ENCODE data around the gene ANXA8. TPM values are rescaled to one million over a fixed set of nuclear protein-coding genes. Genes with fewer than 3 reads are reported as not detected.

Gene ANXA8
- total RNA-seq, 1 donor from 2014 or later = not detected

DNA sequence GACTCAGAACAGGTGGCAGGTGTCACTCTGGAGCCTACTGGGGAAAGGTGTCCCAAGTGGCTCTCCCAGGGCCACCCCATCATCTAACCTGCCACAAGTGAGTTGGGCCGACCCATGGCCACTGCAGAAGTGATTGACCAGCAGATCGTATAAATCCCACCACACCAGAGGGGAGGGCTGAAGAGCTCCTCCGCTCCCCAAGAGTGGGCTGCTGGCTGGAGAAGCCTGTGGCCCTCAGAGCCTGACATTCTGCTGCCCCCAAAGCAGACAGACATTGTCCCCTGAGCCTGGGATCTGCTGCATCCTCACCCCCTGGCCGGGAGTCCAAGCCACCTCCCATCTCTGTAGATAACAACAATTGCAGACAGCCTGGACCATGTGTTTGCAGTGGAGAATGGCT lies 36.7 kb downstream of the ANXA8 start:
- Mint-ChIP-seq H3K27me3 (peaks cover under 1% of the 10 kb centered on the region), H3K9me3 (peaks cover 6% of the 10 kb centered on the region), H3K27ac (no peak overlapping the region), H3K36me3 (ENCODE audit: low read depth) (no peaks in the 10 kb centered on the region), H3K4me1 (peaks cover 2% of the 10 kb centered on the region), H3K4me3 (no peak overlapping the region)
- DNase-seq = no peak
- intact Hi-C loops (cut with micrococcal nuclease) = no loop called here

DNA sequence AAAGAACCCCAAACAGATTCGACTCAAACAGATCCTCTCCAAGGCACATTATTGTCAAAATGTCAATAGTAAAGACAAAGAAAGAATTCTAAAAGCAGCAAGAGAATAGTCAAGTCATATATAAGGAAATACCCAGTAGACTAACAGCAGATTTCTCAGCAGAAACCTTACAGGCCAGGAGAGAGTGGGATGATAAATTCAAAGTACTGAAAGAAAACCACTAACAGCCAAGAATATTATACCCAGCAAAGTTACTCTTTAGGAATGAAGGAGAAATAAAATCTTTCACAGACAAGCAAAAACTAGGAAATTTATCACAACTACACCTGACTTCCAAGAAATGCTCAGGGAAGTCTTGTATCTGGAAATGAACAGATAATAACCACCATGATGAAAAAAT lies 38.2 kb downstream of the ANXA8 start:
- H3K27ac Mint-ChIP-seq = no peak overlapping the region
- no peak overlapping the region for H3K4me3 Mint-ChIP-seq
- intact Hi-C loops (cut with micrococcal nuclease) = no loop called here
- H3K27me3 Mint-ChIP-seq = peaks cover 5% of the 10 kb centered on the region
- no peak for DNase-seq
- H3K36me3 Mint-ChIP-seq (ENCODE audit: low read depth) = no peaks in the 10 kb centered on the region
- peaks cover 2% of the 10 kb centered on the region for H3K4me1 Mint-ChIP-seq
- H3K9me3 Mint-ChIP-seq = peaks cover 6% of the 10 kb centered on the region

DNA sequence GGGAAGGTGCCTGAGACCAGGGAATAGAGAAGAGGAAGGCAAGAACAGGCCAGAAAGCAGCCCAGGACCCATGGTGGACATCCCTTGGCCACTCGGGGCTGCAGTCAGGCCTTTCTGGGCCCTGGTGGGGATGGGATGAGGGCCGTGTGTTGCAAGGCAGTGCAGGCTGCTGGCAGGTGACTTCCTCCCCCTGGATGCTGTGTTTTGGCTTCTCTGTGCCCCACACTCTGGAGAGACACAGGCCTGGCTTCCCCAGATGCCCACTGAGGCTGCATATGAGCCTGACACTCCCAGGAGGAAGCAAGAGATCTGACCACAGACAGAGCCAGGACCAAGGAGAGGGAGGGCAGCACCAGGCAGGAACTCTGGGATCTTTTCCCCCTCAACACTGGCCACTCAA lies 39.9 kb downstream of the ANXA8 start:
- H3K27me3 Mint-ChIP-seq = peaks cover 9% of the 10 kb centered on the region
- H3K4me3 Mint-ChIP-seq = no peak overlapping the region
- H3K4me1 Mint-ChIP-seq = peaks cover 2% of the 10 kb centered on the region
- no peak for DNase-seq
- H3K9me3 Mint-ChIP-seq = peaks cover 6% of the 10 kb centered on the region
- intact Hi-C loops (cut with micrococcal nuclease) = no loop called here
- H3K36me3 Mint-ChIP-seq (ENCODE audit: low read depth) = no peaks in the 10 kb centered on the region
- H3K27ac Mint-ChIP-seq = no peak overlapping the region

DNA sequence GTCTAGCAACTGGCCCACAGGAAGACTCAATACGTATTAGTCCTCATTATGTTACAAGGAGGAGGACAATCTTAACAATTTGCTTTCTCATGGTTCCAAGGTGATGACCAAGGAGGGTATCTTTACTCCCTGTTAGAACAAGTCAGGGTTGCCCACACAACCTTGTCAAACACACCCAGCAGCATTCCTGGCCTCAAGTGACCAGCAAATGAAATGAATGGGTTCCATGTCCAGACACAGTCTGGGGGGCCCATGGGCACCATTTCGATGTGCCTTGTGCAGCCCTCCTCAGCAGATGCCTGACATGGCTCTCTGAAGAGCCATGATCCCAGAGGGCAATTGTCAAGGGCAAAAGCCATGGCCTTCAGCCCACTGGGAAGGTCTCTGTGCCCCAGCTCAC lies 40.8 kb downstream of the ANXA8 start:
- peaks cover 9% of the 10 kb centered on the region for H3K27me3 Mint-ChIP-seq
- H3K9me3 Mint-ChIP-seq = peaks cover 6% of the 10 kb centered on the region
- intact Hi-C loops (cut with micrococcal nuclease) = no loop called here
- no peak for DNase-seq
- H3K36me3 Mint-ChIP-seq (ENCODE audit: low read depth) = no peaks in the 10 kb centered on the region
- H3K4me1 Mint-ChIP-seq = no peaks in the 10 kb centered on the region
- no peak overlapping the region for H3K4me3 Mint-ChIP-seq
- H3K27ac Mint-ChIP-seq = no peak overlapping the region

DNA sequence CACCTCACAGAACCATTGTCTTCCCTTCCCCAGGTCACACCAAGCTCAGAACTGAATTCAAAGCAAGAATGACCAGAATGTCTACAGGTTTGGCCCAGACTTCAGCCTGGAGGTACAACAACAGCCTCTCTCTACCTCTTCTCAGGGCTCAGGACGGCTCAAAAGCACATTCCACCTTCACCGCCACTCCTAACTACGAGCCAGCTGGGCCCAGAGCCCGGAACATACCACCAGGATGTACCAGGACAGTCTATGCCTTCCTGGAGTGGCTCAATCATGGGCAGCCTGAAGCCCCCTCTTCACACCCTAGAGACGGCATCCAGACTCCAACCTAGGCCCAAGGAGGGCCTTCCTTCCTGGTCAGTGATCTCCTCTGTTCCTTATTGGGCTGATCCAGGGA lies 41.6 kb downstream of the ANXA8 start:
- H3K4me1 Mint-ChIP-seq = no peaks in the 10 kb centered on the region
- H3K4me3 Mint-ChIP-seq = no peak overlapping the region
- DNase-seq = no peak
- peaks cover 11% of the 10 kb centered on the region for H3K27me3 Mint-ChIP-seq
- H3K9me3 Mint-ChIP-seq = peaks cover 6% of the 10 kb centered on the region
- intact Hi-C loops (cut with micrococcal nuclease) = no loop called here
- H3K36me3 Mint-ChIP-seq (ENCODE audit: low read depth) = no peaks in the 10 kb centered on the region
- no peak overlapping the region for H3K27ac Mint-ChIP-seq

DNA sequence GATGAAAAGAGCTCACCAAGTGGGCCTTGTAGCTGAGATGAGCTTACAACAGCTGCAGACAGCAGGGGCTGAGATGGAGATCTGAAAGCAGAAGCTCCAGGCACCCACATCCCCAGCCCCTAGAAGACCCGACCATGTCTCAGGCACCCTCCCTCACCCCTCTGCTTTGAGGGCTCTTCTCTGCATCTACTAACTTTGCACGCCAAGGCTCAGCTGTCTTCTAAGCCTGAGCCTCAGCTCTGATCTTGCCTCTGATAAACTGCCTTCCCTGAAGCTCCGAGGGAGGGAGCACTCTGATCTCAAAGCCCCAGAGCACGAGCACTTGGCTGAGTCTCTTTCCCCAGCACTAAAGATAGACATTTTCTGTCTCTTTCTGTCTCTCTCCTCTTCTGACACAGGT lies 42.0 kb downstream of the ANXA8 start:
- Mint-ChIP-seq H3K27ac (no peak overlapping the region), H3K4me1 (no peaks in the 10 kb centered on the region), H3K36me3 (ENCODE audit: low read depth) (no peaks in the 10 kb centered on the region), H3K9me3 (peaks cover 6% of the 10 kb centered on the region), H3K4me3 (no peak overlapping the region), H3K27me3 (peaks cover 11% of the 10 kb centered on the region)
- intact Hi-C loops (cut with micrococcal nuclease) = no loop called here
- no peak for DNase-seq

DNA sequence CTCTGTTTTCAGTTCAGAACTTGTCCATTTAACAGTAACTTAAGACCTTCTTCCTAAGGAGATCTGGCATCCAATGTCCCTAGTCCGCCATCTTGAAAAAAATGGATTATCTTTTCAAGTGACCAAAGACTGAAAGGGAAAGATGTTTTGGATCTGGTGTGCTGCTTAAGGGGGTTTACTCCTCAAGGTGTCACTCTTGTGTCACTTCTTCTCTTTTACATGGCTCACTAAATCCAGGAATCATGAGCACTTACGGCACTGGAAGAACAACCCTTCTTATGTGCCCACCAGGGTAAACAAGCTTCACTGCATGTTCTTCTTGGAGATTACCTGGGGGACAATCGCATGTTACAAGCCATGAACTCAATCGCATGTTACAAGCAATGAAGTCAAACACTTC lies 43.7 kb downstream of the ANXA8 start:
- DNase-seq = no peak
- Mint-ChIP-seq H3K36me3 (ENCODE audit: low read depth) (no peaks in the 10 kb centered on the region), H3K27me3 (peaks cover 24% of the 10 kb centered on the region), H3K9me3 (peaks cover 2% of the 10 kb centered on the region), H3K27ac (no peak overlapping the region), H3K4me3 (no peak overlapping the region), H3K4me1 (no peaks in the 10 kb centered on the region)
- intact Hi-C loops (cut with micrococcal nuclease) = no loop called here

DNA sequence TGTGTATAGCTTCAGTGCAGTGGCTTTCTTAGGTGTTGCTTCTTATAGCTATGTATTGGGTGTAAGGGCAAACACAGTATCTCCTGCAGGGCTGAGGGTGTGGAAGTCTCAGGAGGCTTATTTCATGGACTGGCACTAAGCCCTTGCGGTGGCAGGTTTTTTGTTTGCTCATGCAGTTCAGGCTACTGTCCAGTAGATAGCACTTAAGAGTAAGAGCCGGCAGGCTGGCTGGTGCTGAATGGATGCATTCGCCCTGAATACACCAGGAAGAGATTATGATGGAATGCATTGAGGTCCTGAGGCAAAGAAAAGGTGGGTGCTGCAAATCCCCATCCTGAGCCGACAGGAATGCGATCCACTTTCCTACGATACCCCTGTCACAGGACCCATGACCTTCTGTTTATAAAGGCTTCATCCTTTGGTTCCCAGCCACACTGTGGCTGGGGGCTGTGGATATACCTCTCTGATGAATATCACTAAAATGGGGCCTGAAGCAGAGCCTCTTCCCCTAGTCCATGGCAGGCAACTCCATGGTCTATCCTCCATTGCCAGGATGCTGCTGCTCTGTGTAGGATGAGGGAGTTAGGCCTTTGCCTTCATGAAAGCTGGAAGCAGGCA lies 44.9 kb downstream of the ANXA8 start:
- H3K4me1 Mint-ChIP-seq = no peaks in the 10 kb centered on the region
- H3K27ac Mint-ChIP-seq = no peak overlapping the region
- no peaks in the 10 kb centered on the region for H3K36me3 Mint-ChIP-seq (ENCODE audit: low read depth)
- no peaks in the 10 kb centered on the region for H3K9me3 Mint-ChIP-seq
- H3K4me3 Mint-ChIP-seq = no peak overlapping the region
- DNase-seq = no peak
- intact Hi-C loops (cut with micrococcal nuclease) = no loop called here
- H3K27me3 Mint-ChIP-seq = peaks cover 25% of the 10 kb centered on the region

DNA sequence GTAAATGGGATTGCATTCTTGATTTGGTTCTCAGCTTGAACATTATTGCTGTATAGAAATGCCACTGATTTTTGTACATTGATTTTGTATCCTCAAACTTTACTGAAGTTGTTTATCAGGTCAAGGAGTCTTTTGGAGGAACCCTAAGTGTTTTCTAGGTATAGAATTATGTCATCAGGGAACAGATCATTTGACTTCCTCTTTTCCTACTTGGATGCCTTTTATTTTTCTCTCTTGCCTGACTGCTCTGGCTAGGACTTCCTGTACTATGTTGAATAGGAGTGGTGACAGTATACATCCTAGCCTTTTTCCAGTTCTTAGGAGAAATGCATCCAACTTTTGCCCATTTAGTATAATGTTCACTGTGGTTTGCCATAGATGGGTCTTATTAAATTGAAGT lies 48.8 kb downstream of the ANXA8 start:
- no peak for DNase-seq
- Mint-ChIP-seq H3K36me3 (ENCODE audit: low read depth) (no peaks in the 10 kb centered on the region), H3K4me1 (no peaks in the 10 kb centered on the region), H3K4me3 (no peak overlapping the region), H3K27me3 (peaks cover 38% of the 10 kb centered on the region), H3K9me3 (no peaks in the 10 kb centered on the region), H3K27ac (no peak overlapping the region)
- intact Hi-C loops (cut with micrococcal nuclease) = no loop called here

DNA sequence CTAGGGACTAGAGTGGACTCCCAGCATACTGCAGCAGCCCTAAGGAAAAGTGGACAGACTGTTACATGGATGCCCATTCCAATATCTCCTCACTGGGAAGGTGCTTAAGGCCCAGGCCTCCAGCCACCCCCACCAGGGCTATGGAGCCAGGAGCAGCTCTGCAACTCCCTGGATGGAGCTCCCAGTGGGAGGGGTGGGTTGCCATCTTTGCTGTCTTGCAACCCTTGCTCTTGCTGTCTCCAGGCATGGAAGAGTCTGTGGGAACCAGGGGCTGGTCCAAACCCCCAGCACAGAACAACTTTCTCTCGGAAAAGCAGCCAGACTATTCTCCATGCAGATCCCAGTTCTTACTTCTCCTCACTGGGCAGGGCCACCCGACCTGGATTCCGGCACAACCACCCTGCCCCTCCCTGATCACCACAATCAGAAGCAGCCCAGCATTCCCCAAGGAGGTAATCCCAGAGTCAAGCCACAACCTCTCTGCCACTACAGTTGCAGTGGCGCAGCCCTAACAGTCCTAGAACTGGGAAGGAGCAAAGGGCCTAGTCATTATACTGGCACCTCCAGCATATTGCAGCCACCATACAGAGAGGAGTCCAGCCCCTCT lies 58.0 kb downstream of the ANXA8 start:
- H3K9me3 Mint-ChIP-seq = no peaks in the 10 kb centered on the region
- no peak overlapping the region for H3K27ac Mint-ChIP-seq
- no peak for DNase-seq
- no peaks in the 10 kb centered on the region for H3K4me1 Mint-ChIP-seq
- no peaks in the 10 kb centered on the region for H3K36me3 Mint-ChIP-seq (ENCODE audit: low read depth)
- H3K4me3 Mint-ChIP-seq = no peak overlapping the region
- peaks cover 18% of the 10 kb centered on the region for H3K27me3 Mint-ChIP-seq
- intact Hi-C loops (cut with micrococcal nuclease) = no loop called here

DNA sequence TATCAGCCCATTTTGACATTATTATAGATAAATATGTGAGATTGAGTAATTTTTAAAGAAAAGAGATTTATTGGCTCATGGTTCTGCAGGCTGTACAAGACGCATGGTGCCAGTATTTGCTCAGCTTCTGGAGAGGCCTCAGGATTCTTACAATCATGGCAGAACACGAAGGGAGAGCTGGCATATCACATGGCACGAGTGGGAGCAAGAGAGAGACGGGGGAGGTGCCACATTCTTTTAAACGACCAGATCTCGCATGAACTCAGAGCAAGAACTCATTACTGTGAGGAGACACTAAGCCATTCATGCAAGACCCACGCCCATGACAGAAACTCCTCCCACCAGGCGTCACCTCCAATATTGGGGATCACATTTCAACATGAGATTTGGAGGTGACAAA lies 59.7 kb downstream of the ANXA8 start:
- intact Hi-C loops (cut with micrococcal nuclease) = no loop called here
- Mint-ChIP-seq H3K4me1 (no peaks in the 10 kb centered on the region), H3K27me3 (peaks cover 9% of the 10 kb centered on the region), H3K36me3 (ENCODE audit: low read depth) (no peaks in the 10 kb centered on the region), H3K27ac (no peak overlapping the region), H3K4me3 (no peak overlapping the region), H3K9me3 (no peaks in the 10 kb centered on the region)
- DNase-seq = no peak

DNA sequence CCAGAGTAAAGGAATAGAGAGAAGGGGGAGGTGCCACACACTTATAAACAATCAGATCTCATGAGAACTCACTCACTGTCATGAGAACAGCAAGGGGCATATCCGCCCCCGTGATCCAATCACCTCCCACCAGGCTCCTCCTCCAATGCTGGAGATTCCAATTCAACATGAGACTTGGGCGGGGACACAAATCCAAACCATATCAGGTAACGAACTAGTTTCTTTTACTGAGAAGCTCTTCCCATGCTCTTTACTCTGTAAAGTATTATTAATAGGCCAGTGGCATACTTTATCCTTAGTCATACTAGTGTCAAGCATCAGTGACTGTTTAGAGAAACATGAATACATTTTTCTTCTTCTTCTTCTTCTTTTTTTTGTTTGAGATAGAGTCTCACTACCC lies 60.4 kb downstream of the ANXA8 start:
- H3K36me3 Mint-ChIP-seq (ENCODE audit: low read depth) = no peaks in the 10 kb centered on the region
- H3K4me1 Mint-ChIP-seq = no peaks in the 10 kb centered on the region
- no peak for DNase-seq
- intact Hi-C loops (cut with micrococcal nuclease) = no loop called here
- no peak overlapping the region for H3K4me3 Mint-ChIP-seq
- no peaks in the 10 kb centered on the region for H3K9me3 Mint-ChIP-seq
- no peak overlapping the region for H3K27ac Mint-ChIP-seq
- peaks cover 3% of the 10 kb centered on the region for H3K27me3 Mint-ChIP-seq

DNA sequence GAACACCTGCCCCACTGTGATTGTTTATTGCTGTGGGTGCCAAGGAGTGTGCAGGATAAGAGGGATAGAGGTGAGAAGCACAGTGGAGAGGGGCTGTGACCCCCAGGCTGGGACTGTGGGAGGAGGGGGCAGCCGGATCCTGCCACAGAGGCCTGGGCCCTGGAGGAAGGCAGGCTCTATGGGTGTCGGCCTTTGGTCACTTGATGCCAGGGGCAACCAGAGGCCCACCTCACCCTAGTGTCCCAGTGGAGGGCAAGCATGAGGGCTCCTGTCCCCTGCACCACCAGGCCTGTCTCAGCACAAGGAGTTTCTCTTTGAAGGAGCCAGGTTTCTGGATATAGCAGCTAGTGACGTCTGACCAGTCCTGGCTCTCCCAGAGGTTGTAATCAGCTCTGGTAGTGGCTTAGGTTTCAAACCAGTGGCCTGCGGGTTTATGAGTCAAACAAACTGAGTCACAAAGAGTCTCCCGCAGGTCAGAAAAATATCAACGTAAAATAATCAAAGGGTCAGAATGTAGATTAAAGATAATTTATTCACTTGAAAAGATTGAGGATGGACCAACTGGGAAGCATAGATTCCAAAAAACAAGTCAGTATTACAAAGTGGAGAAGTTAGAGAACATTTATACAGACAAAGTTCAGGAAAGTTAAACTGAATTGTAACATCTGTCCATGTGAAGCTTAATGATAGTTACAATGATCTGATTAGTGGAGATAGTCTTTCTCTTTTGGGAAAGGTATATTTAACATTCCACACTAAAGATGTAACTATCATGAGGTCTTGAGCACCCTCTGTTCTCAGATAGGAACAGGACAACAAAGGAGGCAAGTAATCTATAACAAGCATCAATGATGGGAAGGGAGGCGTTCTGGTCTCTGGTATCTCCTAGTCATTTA lies 62.6 kb downstream of the ANXA8 start:
- intact Hi-C loops (cut with micrococcal nuclease) = no loop called here
- no peak overlapping the region for H3K4me3 Mint-ChIP-seq
- no peak overlapping the region for H3K27ac Mint-ChIP-seq
- H3K9me3 Mint-ChIP-seq = no peaks in the 10 kb centered on the region
- no peaks in the 10 kb centered on the region for H3K4me1 Mint-ChIP-seq
- no peaks in the 10 kb centered on the region for H3K36me3 Mint-ChIP-seq (ENCODE audit: low read depth)
- no peaks in the 10 kb centered on the region for H3K27me3 Mint-ChIP-seq
- DNase-seq = no peak

DNA sequence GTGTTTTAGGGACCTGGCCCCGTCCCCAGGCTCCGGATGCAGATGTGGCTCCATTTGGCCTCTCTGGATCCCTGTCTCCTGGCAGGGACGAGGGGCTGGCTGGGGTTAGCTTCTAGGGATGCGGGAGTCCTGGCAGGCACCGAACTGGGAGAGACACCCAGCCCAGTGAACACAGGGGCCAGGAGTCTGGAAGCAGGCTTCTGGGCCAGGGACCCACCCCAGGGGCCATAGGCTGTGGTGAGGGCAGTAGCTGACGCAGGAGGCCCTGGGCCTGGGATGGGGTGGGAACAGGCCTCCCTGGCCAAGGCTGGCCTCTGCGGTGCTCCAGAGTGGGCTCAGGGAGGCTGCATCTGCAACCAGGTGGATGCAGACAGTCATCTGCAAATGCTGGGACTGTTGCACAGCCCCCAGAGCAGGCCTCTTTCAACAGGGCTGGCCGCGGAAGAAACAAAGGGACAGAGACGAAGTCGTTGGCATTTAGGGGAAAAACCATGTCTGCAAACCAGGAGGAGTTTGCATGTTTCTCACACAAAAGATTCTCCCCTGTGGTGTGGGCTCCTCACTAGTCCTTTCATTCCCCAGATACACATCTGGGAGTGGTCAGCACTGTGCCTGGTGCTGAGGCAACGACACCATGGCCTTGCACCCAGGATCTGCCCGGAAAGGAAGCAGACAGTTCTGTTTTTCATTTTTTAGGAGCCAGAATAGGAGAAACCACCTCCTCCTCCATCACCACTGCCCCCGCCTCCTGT lies 63.4 kb downstream of the ANXA8 start:
- intact Hi-C loops (cut with micrococcal nuclease) = no loop called here
- Mint-ChIP-seq H3K27me3 (no peaks in the 10 kb centered on the region), H3K27ac (no peak overlapping the region), H3K4me3 (no peak overlapping the region), H3K4me1 (no peaks in the 10 kb centered on the region), H3K9me3 (no peaks in the 10 kb centered on the region), H3K36me3 (ENCODE audit: low read depth) (no peaks in the 10 kb centered on the region)
- no peak for DNase-seq
